SK-N-SH treated with all-trans-retinoic acid at 6 μM for 48 hours (cell line): Measurements from ENCODE around the gene SLC39A2.

Experiments
- ARNTL ChIP-seq: fragments of 450-650 bp; formaldehyde crosslinking; IDR thresholded peaks from 2 replicates; pipeline ENCODE4 v1.5.0; 2020; ENCODE audit warnings: low read depth, mild to moderate bottlenecking, moderate library complexity, borderline replicate concordance
- BACH2 ChIP-seq: fragments of 250-450 bp; sonication (Bioruptor Pico); IDR thresholded peaks from 2 replicates; pipeline ENCODE4 v1.9.0; 2021; ENCODE audit warnings: mild to moderate bottlenecking, borderline replicate concordance
- CSDC2 ChIP-seq: fragments of 250-450 bp; sonication (Bioruptor Pico); IDR thresholded peaks from 2 replicates; pipeline ENCODE4 v1.5.0; 2020; ENCODE audit warnings: mild to moderate bottlenecking, moderate library complexity
- CSRNP3 ChIP-seq: fragments of 250-450 bp; sonication (Bioruptor Pico); IDR thresholded peaks from 2 replicates; pipeline ENCODE4 v1.5.1; 2021; ENCODE audit warnings: mild to moderate bottlenecking, moderate library complexity
- ESRRG ChIP-seq: fragments of 250-450 bp; sonication (Bioruptor Pico); IDR thresholded peaks from 2 replicates; pipeline ENCODE4 v1.6.1; 2021; ENCODE audit warnings: mild to moderate bottlenecking
- ISL1 ChIP-seq: fragments of 250-450 bp; sonication (Bioruptor Pico); IDR thresholded peaks from 2 replicates; pipeline ENCODE4 v2.1.2; 2022; ENCODE audit warnings: mild to moderate bottlenecking, moderate library complexity
- TCF4 ChIP-seq: fragments of 250-450 bp; sonication (Bioruptor Pico); IDR thresholded peaks from 2 replicates; pipeline ENCODE4 v1.8.0; 2021; ENCODE audit warnings: mild to moderate bottlenecking, moderate library complexity, borderline replicate concordance
- ZFP3 ChIP-seq: fragments of 250-450 bp; sonication (Bioruptor Pico); IDR thresholded peaks from 2 replicates; pipeline ENCODE4 v1.5.0; 2020; ENCODE audit warnings: mild to moderate bottlenecking, moderate library complexity
- ZFP30 ChIP-seq: fragments of 450-650 bp; formaldehyde crosslinking; IDR thresholded peaks from 2 replicates; pipeline ENCODE4 v1.5.0; 2022; ENCODE audit warnings: mild to moderate bottlenecking, moderate library complexity
- ZNF70 ChIP-seq: fragments of 450-650 bp; formaldehyde crosslinking; IDR thresholded peaks from 2 replicates; pipeline ENCODE4 v1.5.0; 2020; ENCODE audit warnings: mild to moderate bottlenecking, moderate library complexity
- TF ChIP-seq, protein P1 (sequence below): fragments of 250-450 bp; sonication (Bioruptor Pico); IDR thresholded peaks from 2 replicates; pipeline ENCODE4 v1.8.0; 2020; ENCODE audit warnings: mild to moderate bottlenecking, moderate library complexity, borderline replicate concordance
- TF ChIP-seq, protein P2 (sequence below): fragments of 250-450 bp; sonication (Bioruptor Pico); IDR thresholded peaks from 2 replicates; pipeline ENCODE4 v1.5.0; 2020; ENCODE audit warnings: mild to moderate bottlenecking, moderate library complexity

DNA sequence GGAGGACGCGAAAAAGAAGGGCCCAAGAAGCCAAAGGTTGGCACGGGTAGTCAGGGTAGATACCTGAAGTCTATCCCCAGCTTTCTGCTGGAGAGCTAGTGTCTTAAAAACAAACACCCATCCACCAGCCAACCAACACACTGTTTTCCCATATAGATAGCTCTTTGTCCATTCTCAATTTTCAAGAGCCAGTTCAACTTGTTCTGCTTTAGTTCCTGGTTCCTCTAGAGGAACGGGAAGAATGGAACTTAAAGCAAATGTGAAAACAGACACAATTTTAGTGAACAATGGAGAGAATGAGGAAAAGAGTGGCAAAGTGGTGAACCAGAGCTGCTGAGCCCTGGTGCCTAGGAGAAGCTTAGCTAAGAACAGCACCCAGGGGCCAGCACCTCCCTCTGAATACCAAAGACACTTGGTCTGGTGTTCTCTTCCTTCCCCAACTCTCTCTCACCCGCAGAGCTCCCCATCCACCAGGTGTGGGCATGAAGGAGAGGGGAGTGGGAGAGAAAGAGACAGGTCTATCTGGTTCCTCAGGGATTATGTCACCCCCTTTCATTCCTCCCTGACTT is 22.0 kb downstream of the SLC39A2 start:
- TF ChIP-seq, protein P1, sequence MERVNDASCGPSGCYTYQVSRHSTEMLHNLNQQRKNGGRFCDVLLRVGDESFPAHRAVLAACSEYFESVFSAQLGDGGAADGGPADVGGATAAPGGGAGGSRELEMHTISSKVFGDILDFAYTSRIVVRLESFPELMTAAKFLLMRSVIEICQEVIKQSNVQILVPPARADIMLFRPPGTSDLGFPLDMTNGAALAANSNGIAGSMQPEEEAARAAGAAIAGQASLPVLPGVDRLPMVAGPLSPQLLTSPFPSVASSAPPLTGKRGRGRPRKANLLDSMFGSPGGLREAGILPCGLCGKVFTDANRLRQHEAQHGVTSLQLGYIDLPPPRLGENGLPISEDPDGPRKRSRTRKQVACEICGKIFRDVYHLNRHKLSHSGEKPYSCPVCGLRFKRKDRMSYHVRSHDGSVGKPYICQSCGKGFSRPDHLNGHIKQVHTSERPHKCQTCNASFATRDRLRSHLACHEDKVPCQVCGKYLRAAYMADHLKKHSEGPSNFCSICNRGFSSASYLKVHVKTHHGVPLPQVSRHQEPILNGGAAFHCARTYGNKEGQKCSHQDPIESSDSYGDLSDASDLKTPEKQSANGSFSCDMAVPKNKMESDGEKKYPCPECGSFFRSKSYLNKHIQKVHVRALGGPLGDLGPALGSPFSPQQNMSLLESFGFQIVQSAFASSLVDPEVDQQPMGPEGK (CRISPR knock-in tag): no peak
- TF ChIP-seq, protein P2, sequence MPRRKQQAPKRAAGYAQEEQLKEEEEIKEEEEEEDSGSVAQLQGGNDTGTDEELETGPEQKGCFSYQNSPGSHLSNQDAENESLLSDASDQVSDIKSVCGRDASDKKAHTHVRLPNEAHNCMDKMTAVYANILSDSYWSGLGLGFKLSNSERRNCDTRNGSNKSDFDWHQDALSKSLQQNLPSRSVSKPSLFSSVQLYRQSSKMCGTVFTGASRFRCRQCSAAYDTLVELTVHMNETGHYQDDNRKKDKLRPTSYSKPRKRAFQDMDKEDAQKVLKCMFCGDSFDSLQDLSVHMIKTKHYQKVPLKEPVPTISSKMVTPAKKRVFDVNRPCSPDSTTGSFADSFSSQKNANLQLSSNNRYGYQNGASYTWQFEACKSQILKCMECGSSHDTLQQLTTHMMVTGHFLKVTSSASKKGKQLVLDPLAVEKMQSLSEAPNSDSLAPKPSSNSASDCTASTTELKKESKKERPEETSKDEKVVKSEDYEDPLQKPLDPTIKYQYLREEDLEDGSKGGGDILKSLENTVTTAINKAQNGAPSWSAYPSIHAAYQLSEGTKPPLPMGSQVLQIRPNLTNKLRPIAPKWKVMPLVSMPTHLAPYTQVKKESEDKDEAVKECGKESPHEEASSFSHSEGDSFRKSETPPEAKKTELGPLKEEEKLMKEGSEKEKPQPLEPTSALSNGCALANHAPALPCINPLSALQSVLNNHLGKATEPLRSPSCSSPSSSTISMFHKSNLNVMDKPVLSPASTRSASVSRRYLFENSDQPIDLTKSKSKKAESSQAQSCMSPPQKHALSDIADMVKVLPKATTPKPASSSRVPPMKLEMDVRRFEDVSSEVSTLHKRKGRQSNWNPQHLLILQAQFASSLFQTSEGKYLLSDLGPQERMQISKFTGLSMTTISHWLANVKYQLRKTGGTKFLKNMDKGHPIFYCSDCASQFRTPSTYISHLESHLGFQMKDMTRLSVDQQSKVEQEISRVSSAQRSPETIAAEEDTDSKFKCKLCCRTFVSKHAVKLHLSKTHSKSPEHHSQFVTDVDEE (CRISPR knock-in tag): no peak
- TF ChIP-seq ZFP30 (CRISPR knock-in tag) (no peak), ARNTL (CRISPR knock-in tag) (no peak), CSDC2 (no peak), TCF4 (no peak), CSRNP3 (no peak), ESRRG (CRISPR knock-in tag) (no peak), ISL1 (CRISPR knock-in tag) (no peak), ZNF70 (CRISPR knock-in tag) (no peak), ZFP3 (CRISPR knock-in tag) (no peak), BACH2 (CRISPR knock-in tag) (no peak)
